CMK (cell line): Measurements from ENCODE around the gene KCNJ1.

Experiments used
- DNase-seq: peaks from one replicate; pipeline ENCODE4 v3.0.0-alpha.2; 2010; ENCODE audit warnings: low read depth

KCNJ1 gene

GRCh38 chr11:128901653-128902514 is 34.8 kb upstream of the KCNJ1 start:
- DNase-seq, result no peak

GRCh38 chr11:128900468-128900867 is 33.4 kb upstream of the KCNJ1 start:
- no peak for DNase-seq

- DNase-seq, result no peak
Observed at GRCh38 chr11:128898580-128899344, 31.7 kb upstream of the KCNJ1 start.

GRCh38 chr11:128897826-128898225 is 30.7 kb upstream of the KCNJ1 start:
- no peak for DNase-seq

GRCh38 chr11:128896356-128896755 is 29.3 kb upstream of the KCNJ1 start:
- DNase-seq, result no peak

- no peak for DNase-seq
Observed at GRCh38 chr11:128895526-128895925, 28.4 kb upstream of the KCNJ1 start.

- DNase-seq, result peak; percentile 33
Observed at GRCh38 chr11:128894685-128895084, 27.6 kb upstream of the KCNJ1 start.

GRCh38 chr11:128894286-128894681 is 27.2 kb upstream of the KCNJ1 start:
- no peak for DNase-seq

- DNase-seq, result no peak
Observed at GRCh38 chr11:128893578-128894285, 26.6 kb upstream of the KCNJ1 start.

- no peak for DNase-seq
Observed at GRCh38 chr11:128892866-128893565, 25.9 kb upstream of the KCNJ1 start.

GRCh38 chr11:128891913-128892398 is 24.9 kb upstream of the KCNJ1 start:
- DNase-seq, result peak; percentile 72

GRCh38 chr11:128890543-128891368 is 23.7 kb upstream of the KCNJ1 start, which contains the start of gene KCNJ5:
Gene KCNJ5, plus strand, starts transcription at chr11:128891356. Its CDS starts 19,918 bp downstream, at chr11:128911274.
- DNase-seq, result no peak

- DNase-seq, result no peak
Observed at GRCh38 chr11:128890216-128890542, 23.1 kb upstream of the KCNJ1 start.

GRCh38 chr11:128889657-128890213 is 22.6 kb upstream of the KCNJ1 start:
- DNase-seq, result no peak

- DNase-seq, result no peak
Observed at GRCh38 chr11:128888034-128888985, 21.2 kb upstream of the KCNJ1 start.

- peak; percentile 62 for DNase-seq
Observed at GRCh38 chr11:128886406-128887124, 19.5 kb upstream of the KCNJ1 start.

GRCh38 chr11:128884703-128885338 is 17.7 kb upstream of the KCNJ1 start:
- peak; percentile 40 for DNase-seq

GRCh38 chr11:128884054-128884453 is 17.0 kb upstream of the KCNJ1 start:
- no peak for DNase-seq
